HEK293 (cell line): ENCODE data around the gene PHACTR1.

Experiments
- ZNF138 ChIP-seq: fragments of 450-650 bp; formaldehyde crosslinking; IDR thresholded peaks from 2 replicates; pipeline ENCODE4 v1.5.1; 2016; ENCODE audit warnings: missing biosample characterization, missing genetic modification characterization, borderline replicate concordance
- ZNF202 ChIP-seq: fragments of 450-650 bp; formaldehyde crosslinking; IDR thresholded peaks from 2 replicates; pipeline ENCODE4 v1.5.1; 2016; ENCODE audit warnings: missing biosample characterization, missing genetic modification characterization, borderline replicate concordance
- ZNF24 ChIP-seq: fragments of 450-650 bp; formaldehyde crosslinking; IDR thresholded peaks from 2 replicates; pipeline ENCODE4 v1.5.1; 2016; ENCODE audit warnings: missing biosample characterization, missing genetic modification characterization
- ZNF292 ChIP-seq: fragments of 450-650 bp; formaldehyde crosslinking; IDR thresholded peaks from 2 replicates; pipeline ENCODE4 v1.5.1; 2016; ENCODE audit warnings: low read depth, missing biosample characterization, missing genetic modification characterization, borderline replicate concordance
- ZNF449 ChIP-seq: fragments of 450-650 bp; formaldehyde crosslinking; IDR thresholded peaks from 2 replicates; pipeline ENCODE4 v1.5.1; 2017; ENCODE audit warnings: missing biosample characterization, mild to moderate bottlenecking, missing genetic modification characterization, moderate library complexity
- ZNF621 ChIP-seq: fragments of 450-650 bp; formaldehyde crosslinking; IDR thresholded peaks from 2 replicates; pipeline ENCODE4 v1.5.1; 2017; ENCODE audit warnings: missing biosample characterization, missing genetic modification characterization
- ZNF704 ChIP-seq: fragments of 450-650 bp; formaldehyde crosslinking; IDR thresholded peaks from 2 replicates; pipeline ENCODE4 v1.5.1; 2016; ENCODE audit warnings: missing biosample characterization, missing genetic modification characterization
- ZNF785 ChIP-seq: fragments of 450-650 bp; formaldehyde crosslinking; IDR thresholded peaks from 2 replicates; pipeline ENCODE4 v1.5.1; 2016; ENCODE audit warnings: missing biosample characterization, missing genetic modification characterization
- TF ChIP-seq, protein P1 (sequence below): fragments of 450-650 bp; formaldehyde crosslinking; IDR thresholded peaks from 2 replicates; pipeline ENCODE4 v1.5.1; 2016; ENCODE audit warnings: missing biosample characterization, missing genetic modification characterization
- TF ChIP-seq, protein P2 (sequence below): fragments of 450-650 bp; formaldehyde crosslinking; IDR thresholded peaks from 2 replicates; pipeline ENCODE4 v1.5.1; 2017; ENCODE audit warnings: missing biosample characterization, missing genetic modification characterization
- TF ChIP-seq, protein P3 (sequence below): fragments of 450-650 bp; formaldehyde crosslinking; IDR thresholded peaks from 2 replicates; pipeline ENCODE4 v1.5.1; 2016; ENCODE audit warnings: missing biosample characterization, missing genetic modification characterization

DNA sequence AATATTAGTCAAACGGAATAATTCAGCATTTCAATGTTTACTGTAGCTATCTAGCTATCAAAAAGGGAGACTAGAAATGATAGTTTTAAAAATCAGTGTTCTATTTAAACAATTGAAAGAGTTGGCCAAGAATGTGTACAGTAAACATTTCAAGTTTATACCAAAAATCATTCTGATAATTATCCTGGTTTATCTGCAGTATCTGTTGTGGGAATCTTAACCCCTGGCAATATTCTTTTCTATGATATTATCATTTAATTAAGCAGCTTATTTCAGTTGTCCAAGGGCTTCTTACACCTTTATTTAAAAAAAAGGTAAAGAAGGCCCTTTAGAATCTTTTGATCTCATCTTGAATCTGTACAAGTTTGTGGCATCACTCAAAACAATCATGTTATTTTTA, 125.1 kb downstream of the PHACTR1 start:
- TF ChIP-seq, protein P1, sequence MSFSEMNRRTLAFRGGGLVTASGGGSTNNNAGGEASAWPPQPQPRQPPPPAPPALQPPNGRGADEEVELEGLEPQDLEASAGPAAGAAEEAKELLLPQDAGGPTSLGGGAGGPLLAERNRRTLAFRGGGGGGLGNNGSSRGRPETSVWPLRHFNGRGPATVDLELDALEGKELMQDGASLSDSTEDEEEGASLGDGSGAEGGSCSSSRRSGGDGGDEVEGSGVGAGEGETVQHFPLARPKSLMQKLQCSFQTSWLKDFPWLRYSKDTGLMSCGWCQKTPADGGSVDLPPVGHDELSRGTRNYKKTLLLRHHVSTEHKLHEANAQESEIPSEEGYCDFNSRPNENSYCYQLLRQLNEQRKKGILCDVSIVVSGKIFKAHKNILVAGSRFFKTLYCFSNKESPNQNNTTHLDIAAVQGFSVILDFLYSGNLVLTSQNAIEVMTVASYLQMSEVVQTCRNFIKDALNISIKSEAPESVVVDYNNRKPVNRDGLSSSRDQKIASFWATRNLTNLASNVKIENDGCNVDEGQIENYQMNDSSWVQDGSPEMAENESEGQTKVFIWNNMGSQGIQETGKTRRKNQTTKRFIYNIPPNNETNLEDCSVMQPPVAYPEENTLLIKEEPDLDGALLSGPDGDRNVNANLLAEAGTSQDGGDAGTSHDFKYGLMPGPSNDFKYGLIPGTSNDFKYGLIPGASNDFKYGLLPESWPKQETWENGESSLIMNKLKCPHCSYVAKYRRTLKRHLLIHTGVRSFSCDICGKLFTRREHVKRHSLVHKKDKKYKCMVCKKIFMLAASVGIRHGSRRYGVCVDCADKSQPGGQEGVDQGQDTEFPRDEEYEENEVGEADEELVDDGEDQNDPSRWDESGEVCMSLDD (tag by site-specific recombination), result no peak
- no peak for TF ChIP-seq ZNF292 (tag by site-specific recombination)
- TF ChIP-seq, protein P2, sequence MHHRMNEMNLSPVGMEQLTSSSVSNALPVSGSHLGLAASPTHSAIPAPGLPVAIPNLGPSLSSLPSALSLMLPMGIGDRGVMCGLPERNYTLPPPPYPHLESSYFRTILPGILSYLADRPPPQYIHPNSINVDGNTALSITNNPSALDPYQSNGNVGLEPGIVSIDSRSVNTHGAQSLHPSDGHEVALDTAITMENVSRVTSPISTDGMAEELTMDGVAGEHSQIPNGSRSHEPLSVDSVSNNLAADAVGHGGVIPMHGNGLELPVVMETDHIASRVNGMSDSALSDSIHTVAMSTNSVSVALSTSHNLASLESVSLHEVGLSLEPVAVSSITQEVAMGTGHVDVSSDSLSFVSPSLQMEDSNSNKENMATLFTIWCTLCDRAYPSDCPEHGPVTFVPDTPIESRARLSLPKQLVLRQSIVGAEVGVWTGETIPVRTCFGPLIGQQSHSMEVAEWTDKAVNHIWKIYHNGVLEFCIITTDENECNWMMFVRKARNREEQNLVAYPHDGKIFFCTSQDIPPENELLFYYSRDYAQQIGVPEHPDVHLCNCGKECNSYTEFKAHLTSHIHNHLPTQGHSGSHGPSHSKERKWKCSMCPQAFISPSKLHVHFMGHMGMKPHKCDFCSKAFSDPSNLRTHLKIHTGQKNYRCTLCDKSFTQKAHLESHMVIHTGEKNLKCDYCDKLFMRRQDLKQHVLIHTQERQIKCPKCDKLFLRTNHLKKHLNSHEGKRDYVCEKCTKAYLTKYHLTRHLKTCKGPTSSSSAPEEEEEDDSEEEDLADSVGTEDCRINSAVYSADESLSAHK (tag by site-specific recombination), result no peak
- TF ChIP-seq, protein P3, sequence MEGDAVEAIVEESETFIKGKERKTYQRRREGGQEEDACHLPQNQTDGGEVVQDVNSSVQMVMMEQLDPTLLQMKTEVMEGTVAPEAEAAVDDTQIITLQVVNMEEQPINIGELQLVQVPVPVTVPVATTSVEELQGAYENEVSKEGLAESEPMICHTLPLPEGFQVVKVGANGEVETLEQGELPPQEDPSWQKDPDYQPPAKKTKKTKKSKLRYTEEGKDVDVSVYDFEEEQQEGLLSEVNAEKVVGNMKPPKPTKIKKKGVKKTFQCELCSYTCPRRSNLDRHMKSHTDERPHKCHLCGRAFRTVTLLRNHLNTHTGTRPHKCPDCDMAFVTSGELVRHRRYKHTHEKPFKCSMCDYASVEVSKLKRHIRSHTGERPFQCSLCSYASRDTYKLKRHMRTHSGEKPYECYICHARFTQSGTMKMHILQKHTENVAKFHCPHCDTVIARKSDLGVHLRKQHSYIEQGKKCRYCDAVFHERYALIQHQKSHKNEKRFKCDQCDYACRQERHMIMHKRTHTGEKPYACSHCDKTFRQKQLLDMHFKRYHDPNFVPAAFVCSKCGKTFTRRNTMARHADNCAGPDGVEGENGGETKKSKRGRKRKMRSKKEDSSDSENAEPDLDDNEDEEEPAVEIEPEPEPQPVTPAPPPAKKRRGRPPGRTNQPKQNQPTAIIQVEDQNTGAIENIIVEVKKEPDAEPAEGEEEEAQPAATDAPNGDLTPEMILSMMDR (tag by site-specific recombination), result no peak
- no peak for TF ChIP-seq ZNF24 (tag by site-specific recombination)
- no peak for TF ChIP-seq ZNF785
- TF ChIP-seq ZNF202, result no peak
- no peak for TF ChIP-seq ZNF704 (tag by site-specific recombination)
- TF ChIP-seq ZNF621 (tag by site-specific recombination), result no peak
- no peak for TF ChIP-seq ZNF138 (tag by site-specific recombination)
- no peak for TF ChIP-seq ZNF449 (tag by site-specific recombination)
